Thymus (tissue), 11 donors: ENCODE measurements around the gene CD40. TPM values are rescaled to one million over a fixed set of nuclear protein-coding genes. Genes with fewer than 3 reads are reported as not detected.

Experiments used
- DNase-seq, 9 donors: peaks; one replicate each; pipeline ENCODE4 v3.0.0-alpha.2; 2013; ENCODE audit warnings: low spot score in 9 of 9, low read depth in 6 of 9, missing footprints in 1 of 9
- H3K27ac ChIP-seq, 2 donors: one replicate each; pipeline ENCODE4 v1.5.1; 2013; ENCODE audit warnings: control low read depth in 1 of 2, low read depth in 1 of 2, low read length in 1 of 2, mild to moderate bottlenecking in 1 of 2, moderate library complexity in 1 of 2
- H3K27me3 ChIP-seq, 2 donors: one replicate each; pipeline ENCODE4 v1.5.1; 2013; ENCODE audit warnings: low read length in 1 of 2; ENCODE audit not compliant: control insufficient read depth in 2 of 2, insufficient read depth in 1 of 2
- H3K36me3 ChIP-seq, 2 donors: one replicate each; pipeline ENCODE4 v1.5.1; 2013; ENCODE audit warnings: low read length in 1 of 2, mild to moderate bottlenecking in 1 of 2, moderate library complexity in 1 of 2; ENCODE audit not compliant: control insufficient read depth in 2 of 2, insufficient read depth in 2 of 2
- H3K4me1 ChIP-seq, 2 donors: one replicate each; pipeline ENCODE4 v1.5.1; 2013; ENCODE audit warnings: low read length in 2 of 2; ENCODE audit not compliant: control insufficient read depth in 2 of 2, insufficient read depth in 2 of 2
- H3K4me3 ChIP-seq, 2 donors: one replicate each; pipeline ENCODE4 v1.5.1; 2013; ENCODE audit warnings: low read length in 2 of 2, control low read depth in 1 of 2, mild to moderate bottlenecking in 1 of 2
- H3K9me3 ChIP-seq, 2 donors: one replicate each; pipeline ENCODE4 v1.5.1; 2013; ENCODE audit warnings: low read length in 1 of 2, mild to moderate bottlenecking in 1 of 2; ENCODE audit not compliant: control insufficient read depth in 2 of 2, insufficient read depth in 1 of 2
- WGBS: extraction: QIAGEN DNeasy Blood & Tissue Kit; methylation state at CpG from one replicate; pipeline ENCODE4 v1.1.7; 2013; 5-methylcytosine and 5-hydroxymethylcytosine counted together
- polyA plus RNA-seq: library from polyadenylated mRNA; stranded (reverse); fragments of 200-250 nt; gene quantifications from one replicate; pipeline ENCODE4 v1.2.3, GENCODE V29; 2013
- total RNA-seq: library from RNA; stranded (reverse); fragments of 120-200 nt; gene quantifications from one replicate; pipeline ENCODE4 v1.2.4, GENCODE V29; 2013
- donor health status: healthy.

CD40 gene
- total and polyA plus RNA-seq, 2 donors = 22.8 to 30.6 TPM

GRCh38 chr20:46118481-46119020 is 437 bp downstream of the CD40 start:
- peaks cover 3 to 5% of the 10 kb centered on the region in 2 donors for H3K9me3 ChIP-seq
- H3K36me3 ChIP-seq = no peaks in the 10 kb centered on the region
- 14% methylated on average over 15 of the region's 15 CpGs for WGBS
- H3K27ac ChIP-seq = peak overlapping the region; percentile 55 to 86
- no peak for DNase-seq
- peaks cover 3 to 42% of the 10 kb centered on the region in 2 donors for H3K27me3 ChIP-seq
- peak overlapping the region; percentile 33 to 34 for H3K4me3 ChIP-seq
- peaks cover 0 to 3% of the 10 kb centered on the region in 2 donors for H3K4me1 ChIP-seq

- no peak for DNase-seq
- Histone ChIP-seq H3K9me3 (peaks cover 3 to 5% of the 10 kb centered on the region in 2 donors), H3K36me3 (no peaks in the 10 kb centered on the region), H3K27ac (peak overlapping the region; percentile 52 to 86), H3K4me3 (peak overlapping the region in 1 of 2 donors; percentile 33), H3K27me3 (peaks cover 3 to 40% of the 10 kb centered on the region in 2 donors), H3K4me1 (peaks cover 0 to 3% of the 10 kb centered on the region in 2 donors)
- WGBS = 43% methylated on average over 2 of the region's 2 CpGs
Observed at GRCh38 chr20:46119028-46119546, 973 bp downstream of the CD40 start.

- peaks cover 3 to 38% of the 10 kb centered on the region in 2 donors for H3K27me3 ChIP-seq
- peaks cover 0 to 3% of the 10 kb centered on the region in 2 donors for H3K4me1 ChIP-seq
- H3K36me3 ChIP-seq = no peaks in the 10 kb centered on the region
- H3K9me3 ChIP-seq = peaks cover 3 to 5% of the 10 kb centered on the region in 2 donors
- no peak overlapping the region for H3K4me3 ChIP-seq
- 97% methylated on average over 2 of the region's 2 CpGs for WGBS
- peak overlapping the region; percentile 10 to 52 for H3K27ac ChIP-seq
- DNase-seq = no peak
Observed at GRCh38 chr20:46119547-46119946, 1.4 kb downstream of the CD40 start.

GRCh38 chr20:46120136-46120535 is 2.0 kb downstream of the CD40 start:
- Histone ChIP-seq H3K27ac (no peak overlapping the region), H3K4me3 (no peak overlapping the region), H3K36me3 (no peaks in the 10 kb centered on the region), H3K9me3 (peaks cover 2 to 5% of the 10 kb centered on the region in 2 donors), H3K4me1 (peaks cover 0 to 3% of the 10 kb centered on the region in 2 donors), H3K27me3 (peaks cover 3 to 37% of the 10 kb centered on the region in 2 donors)
- DNase-seq = no peak
- WGBS = 94% methylated on average over 2 of the region's 2 CpGs

GRCh38 chr20:46121184-46121930 is 3.2 kb downstream of the CD40 start:
- H3K27me3 ChIP-seq = peaks cover 3 to 29% of the 10 kb centered on the region in 2 donors
- no peak overlapping the region for H3K4me3 ChIP-seq
- no peaks in the 10 kb centered on the region for H3K36me3 ChIP-seq
- no peak for DNase-seq
- H3K9me3 ChIP-seq = peaks cover 2 to 5% of the 10 kb centered on the region in 2 donors
- H3K27ac ChIP-seq = no peak overlapping the region
- WGBS = 92% methylated on average over 2 of the region's 2 CpGs
- H3K4me1 ChIP-seq = peaks cover 0 to 3% of the 10 kb centered on the region in 2 donors

GRCh38 chr20:46122071-46122470 is 4.0 kb downstream of the CD40 start:
- H3K27ac ChIP-seq = no peak overlapping the region
- no peaks in the 10 kb centered on the region for H3K36me3 ChIP-seq
- peaks cover 2 to 5% of the 10 kb centered on the region in 2 donors for H3K9me3 ChIP-seq
- 96% methylated on average over 11 of the region's 11 CpGs for WGBS
- no peak for DNase-seq
- H3K27me3 ChIP-seq = peaks cover 3 to 26% of the 10 kb centered on the region in 2 donors
- H3K4me3 ChIP-seq = no peak overlapping the region
- H3K4me1 ChIP-seq = peaks cover 0 to 3% of the 10 kb centered on the region in 2 donors

GRCh38 chr20:46122516-46123481 is 4.7 kb downstream of the CD40 start:
- no peak for DNase-seq
- 95% methylated on average over 15 of the region's 15 CpGs for WGBS
- H3K9me3 ChIP-seq = peaks cover 2 to 4% of the 10 kb centered on the region in 2 donors
- peaks cover 0 to 1% of the 10 kb centered on the region in 2 donors for H3K4me1 ChIP-seq
- H3K4me3 ChIP-seq = no peak overlapping the region
- peaks cover 3 to 19% of the 10 kb centered on the region in 2 donors for H3K27me3 ChIP-seq
- H3K36me3 ChIP-seq = no peaks in the 10 kb centered on the region
- H3K27ac ChIP-seq = no peak overlapping the region

- Histone ChIP-seq H3K36me3 (no peaks in the 10 kb centered on the region), H3K4me3 (no peak overlapping the region), H3K4me1 (no peaks in the 10 kb centered on the region), H3K27ac (no peak overlapping the region), H3K9me3 (no peaks in the 10 kb centered on the region), H3K27me3 (peaks cover 0 to 14% of the 10 kb centered on the region in 2 donors)
- no peak for DNase-seq
- WGBS = 96% methylated on average over 11 of the region's 11 CpGs
Observed at GRCh38 chr20:46123482-46124245, 5.5 kb downstream of the CD40 start.
